HEK293 (cell line): Measurements from ENCODE around the gene LY6G6F.

Experiments used
- ZBTB1 ChIP-seq: fragments of 450-650 bp; formaldehyde crosslinking; IDR thresholded peaks from 2 replicates; pipeline ENCODE4 v1.5.1; 2016; ENCODE audit warnings: missing biosample characterization, missing genetic modification characterization
- ZFP3 ChIP-seq: fragments of 450-650 bp; formaldehyde crosslinking; IDR thresholded peaks from 2 replicates; pipeline ENCODE4 v1.5.1; 2016; ENCODE audit warnings: low read depth, missing biosample characterization, missing genetic modification characterization
- ZNF121 ChIP-seq: fragments of 450-650 bp; formaldehyde crosslinking; IDR thresholded peaks from 2 replicates; pipeline ENCODE4 v1.5.1; 2016; ENCODE audit warnings: missing biosample characterization, missing genetic modification characterization
- ZNF211 ChIP-seq: fragments of 450-650 bp; formaldehyde crosslinking; IDR thresholded peaks from 2 replicates; pipeline ENCODE4 v1.5.1; 2016; ENCODE audit warnings: low read depth, missing biosample characterization, missing genetic modification characterization
- ZNF274 ChIP-seq, 2 experiments: fragments of 200-500 bp in 1 of 2; fragments of 450-650 bp in 1 of 2; sonication (Bioruptor generic) in 1 of 2; formaldehyde crosslinking in 1 of 2; IDR thresholded peaks; 2 replicates each; pipeline versions ENCODE4 v1.5.1 to v1.6.1; 2014 to 2016; ENCODE audit warnings: borderline replicate concordance in 1 of 2, inconsistent platforms in 1 of 2, low read length in 1 of 2, missing biosample characterization in 1 of 2, missing genetic modification characterization in 1 of 2
- ZNF335 ChIP-seq: fragments of 450-650 bp; formaldehyde crosslinking; conservative IDR thresholded peaks from 2 replicates; pipeline ENCODE4 v1.5.1; 2016; ENCODE audit warnings: missing biosample characterization, missing genetic modification characterization
- ZNF510 ChIP-seq: fragments of 450-650 bp; formaldehyde crosslinking; IDR thresholded peaks from 2 replicates; pipeline ENCODE4 v1.5.1; 2018; ENCODE audit warnings: mild to moderate bottlenecking, missing genetic modification characterization, missing biosample characterization; ENCODE audit not compliant: insufficient replicate concordance
- ZNF785 ChIP-seq: fragments of 450-650 bp; formaldehyde crosslinking; IDR thresholded peaks from 2 replicates; pipeline ENCODE4 v1.5.1; 2016; ENCODE audit warnings: missing biosample characterization, missing genetic modification characterization
- TF ChIP-seq, protein P1 (sequence below): fragments of 450-650 bp; formaldehyde crosslinking; IDR thresholded peaks from 2 replicates; pipeline ENCODE4 v1.5.1; 2016; ENCODE audit warnings: missing biosample characterization, missing genetic modification characterization
- TF ChIP-seq, protein P2 (sequence below): fragments of 450-650 bp; formaldehyde crosslinking; IDR thresholded peaks from 2 replicates; pipeline ENCODE4 v1.5.1; 2016; ENCODE audit warnings: missing biosample characterization, missing genetic modification characterization
- TF ChIP-seq, protein P3 (sequence below): fragments of 450-650 bp; formaldehyde crosslinking; IDR thresholded peaks from 2 replicates; pipeline ENCODE4 v1.5.1; 2017; ENCODE audit warnings: missing biosample characterization, missing genetic modification characterization
- TF ChIP-seq, protein P4 (sequence below): fragments of 450-650 bp; formaldehyde crosslinking; IDR thresholded peaks from 2 replicates; pipeline ENCODE4 v1.5.1; 2016; ENCODE audit warnings: missing biosample characterization, missing genetic modification characterization
- TF ChIP-seq, protein P5 (sequence below): fragments of 450-650 bp; formaldehyde crosslinking; IDR thresholded peaks from 2 replicates; pipeline ENCODE4 v1.5.1; 2016; ENCODE audit warnings: missing biosample characterization, missing genetic modification characterization, low read depth

DNA sequence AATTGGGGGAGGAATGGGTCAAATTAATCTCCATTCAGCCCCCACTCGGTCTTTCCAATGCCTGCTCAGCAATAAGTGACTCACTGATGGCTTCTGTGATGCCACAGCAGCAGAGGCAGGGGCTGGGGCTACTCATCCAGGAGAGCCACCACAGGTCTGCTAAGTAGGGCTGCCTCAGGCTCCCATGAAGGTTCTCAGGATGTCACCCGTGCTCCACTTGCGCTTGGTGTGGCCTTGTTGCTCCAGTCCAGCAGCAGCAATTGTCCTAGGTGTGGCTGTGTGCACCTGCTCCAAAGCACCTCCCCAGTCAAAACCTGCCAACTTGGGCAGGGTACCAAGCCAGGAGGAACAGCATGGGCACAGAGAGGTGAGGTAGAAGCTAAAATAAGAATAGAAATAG is 15.5 kb downstream of the LY6G6F start:
- TF ChIP-seq, protein P1, sequence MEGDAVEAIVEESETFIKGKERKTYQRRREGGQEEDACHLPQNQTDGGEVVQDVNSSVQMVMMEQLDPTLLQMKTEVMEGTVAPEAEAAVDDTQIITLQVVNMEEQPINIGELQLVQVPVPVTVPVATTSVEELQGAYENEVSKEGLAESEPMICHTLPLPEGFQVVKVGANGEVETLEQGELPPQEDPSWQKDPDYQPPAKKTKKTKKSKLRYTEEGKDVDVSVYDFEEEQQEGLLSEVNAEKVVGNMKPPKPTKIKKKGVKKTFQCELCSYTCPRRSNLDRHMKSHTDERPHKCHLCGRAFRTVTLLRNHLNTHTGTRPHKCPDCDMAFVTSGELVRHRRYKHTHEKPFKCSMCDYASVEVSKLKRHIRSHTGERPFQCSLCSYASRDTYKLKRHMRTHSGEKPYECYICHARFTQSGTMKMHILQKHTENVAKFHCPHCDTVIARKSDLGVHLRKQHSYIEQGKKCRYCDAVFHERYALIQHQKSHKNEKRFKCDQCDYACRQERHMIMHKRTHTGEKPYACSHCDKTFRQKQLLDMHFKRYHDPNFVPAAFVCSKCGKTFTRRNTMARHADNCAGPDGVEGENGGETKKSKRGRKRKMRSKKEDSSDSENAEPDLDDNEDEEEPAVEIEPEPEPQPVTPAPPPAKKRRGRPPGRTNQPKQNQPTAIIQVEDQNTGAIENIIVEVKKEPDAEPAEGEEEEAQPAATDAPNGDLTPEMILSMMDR (tag by site-specific recombination): no peak
- TF ChIP-seq ZNF121: no peak
- TF ChIP-seq ZBTB1 (tag by site-specific recombination): no peak
- TF ChIP-seq, protein P2, sequence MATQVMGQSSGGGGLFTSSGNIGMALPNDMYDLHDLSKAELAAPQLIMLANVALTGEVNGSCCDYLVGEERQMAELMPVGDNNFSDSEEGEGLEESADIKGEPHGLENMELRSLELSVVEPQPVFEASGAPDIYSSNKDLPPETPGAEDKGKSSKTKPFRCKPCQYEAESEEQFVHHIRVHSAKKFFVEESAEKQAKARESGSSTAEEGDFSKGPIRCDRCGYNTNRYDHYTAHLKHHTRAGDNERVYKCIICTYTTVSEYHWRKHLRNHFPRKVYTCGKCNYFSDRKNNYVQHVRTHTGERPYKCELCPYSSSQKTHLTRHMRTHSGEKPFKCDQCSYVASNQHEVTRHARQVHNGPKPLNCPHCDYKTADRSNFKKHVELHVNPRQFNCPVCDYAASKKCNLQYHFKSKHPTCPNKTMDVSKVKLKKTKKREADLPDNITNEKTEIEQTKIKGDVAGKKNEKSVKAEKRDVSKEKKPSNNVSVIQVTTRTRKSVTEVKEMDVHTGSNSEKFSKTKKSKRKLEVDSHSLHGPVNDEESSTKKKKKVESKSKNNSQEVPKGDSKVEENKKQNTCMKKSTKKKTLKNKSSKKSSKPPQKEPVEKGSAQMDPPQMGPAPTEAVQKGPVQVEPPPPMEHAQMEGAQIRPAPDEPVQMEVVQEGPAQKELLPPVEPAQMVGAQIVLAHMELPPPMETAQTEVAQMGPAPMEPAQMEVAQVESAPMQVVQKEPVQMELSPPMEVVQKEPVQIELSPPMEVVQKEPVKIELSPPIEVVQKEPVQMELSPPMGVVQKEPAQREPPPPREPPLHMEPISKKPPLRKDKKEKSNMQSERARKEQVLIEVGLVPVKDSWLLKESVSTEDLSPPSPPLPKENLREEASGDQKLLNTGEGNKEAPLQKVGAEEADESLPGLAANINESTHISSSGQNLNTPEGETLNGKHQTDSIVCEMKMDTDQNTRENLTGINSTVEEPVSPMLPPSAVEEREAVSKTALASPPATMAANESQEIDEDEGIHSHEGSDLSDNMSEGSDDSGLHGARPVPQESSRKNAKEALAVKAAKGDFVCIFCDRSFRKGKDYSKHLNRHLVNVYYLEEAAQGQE (tag by site-specific recombination): no peak
- TF ChIP-seq ZNF211 (tag by site-specific recombination): no peak
- TF ChIP-seq ZFP3 (tag by site-specific recombination): no peak
- TF ChIP-seq ZNF335 (tag by site-specific recombination): no peak
- TF ChIP-seq ZNF785 (tag by site-specific recombination): no peak
- TF ChIP-seq, protein P3, sequence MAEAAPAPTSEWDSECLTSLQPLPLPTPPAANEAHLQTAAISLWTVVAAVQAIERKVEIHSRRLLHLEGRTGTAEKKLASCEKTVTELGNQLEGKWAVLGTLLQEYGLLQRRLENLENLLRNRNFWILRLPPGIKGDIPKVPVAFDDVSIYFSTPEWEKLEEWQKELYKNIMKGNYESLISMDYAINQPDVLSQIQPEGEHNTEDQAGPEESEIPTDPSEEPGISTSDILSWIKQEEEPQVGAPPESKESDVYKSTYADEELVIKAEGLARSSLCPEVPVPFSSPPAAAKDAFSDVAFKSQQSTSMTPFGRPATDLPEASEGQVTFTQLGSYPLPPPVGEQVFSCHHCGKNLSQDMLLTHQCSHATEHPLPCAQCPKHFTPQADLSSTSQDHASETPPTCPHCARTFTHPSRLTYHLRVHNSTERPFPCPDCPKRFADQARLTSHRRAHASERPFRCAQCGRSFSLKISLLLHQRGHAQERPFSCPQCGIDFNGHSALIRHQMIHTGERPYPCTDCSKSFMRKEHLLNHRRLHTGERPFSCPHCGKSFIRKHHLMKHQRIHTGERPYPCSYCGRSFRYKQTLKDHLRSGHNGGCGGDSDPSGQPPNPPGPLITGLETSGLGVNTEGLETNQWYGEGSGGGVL (tag by site-specific recombination): no peak
- no peak for TF ChIP-seq ZNF510 (tag by site-specific recombination)
- TF ChIP-seq, protein P4, sequence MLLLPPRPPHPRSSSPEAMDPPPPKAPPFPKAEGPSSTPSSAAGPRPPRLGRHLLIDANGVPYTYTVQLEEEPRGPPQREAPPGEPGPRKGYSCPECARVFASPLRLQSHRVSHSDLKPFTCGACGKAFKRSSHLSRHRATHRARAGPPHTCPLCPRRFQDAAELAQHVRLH (tag by site-specific recombination): no peak
- TF ChIP-seq, protein P5, sequence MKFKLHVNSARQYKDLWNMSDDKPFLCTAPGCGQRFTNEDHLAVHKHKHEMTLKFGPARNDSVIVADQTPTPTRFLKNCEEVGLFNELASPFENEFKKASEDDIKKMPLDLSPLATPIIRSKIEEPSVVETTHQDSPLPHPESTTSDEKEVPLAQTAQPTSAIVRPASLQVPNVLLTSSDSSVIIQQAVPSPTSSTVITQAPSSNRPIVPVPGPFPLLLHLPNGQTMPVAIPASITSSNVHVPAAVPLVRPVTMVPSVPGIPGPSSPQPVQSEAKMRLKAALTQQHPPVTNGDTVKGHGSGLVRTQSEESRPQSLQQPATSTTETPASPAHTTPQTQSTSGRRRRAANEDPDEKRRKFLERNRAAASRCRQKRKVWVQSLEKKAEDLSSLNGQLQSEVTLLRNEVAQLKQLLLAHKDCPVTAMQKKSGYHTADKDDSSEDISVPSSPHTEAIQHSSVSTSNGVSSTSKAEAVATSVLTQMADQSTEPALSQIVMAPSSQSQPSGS: no peak
- TF ChIP-seq ZNF274 (IDR thresholded peaks at IDR 0.05; ENCODE audit: low read length): no peak
- no peak for TF ChIP-seq ZNF274 (tag by site-specific recombination; IDR thresholded peaks at IDR 0.05; ENCODE audit: borderline replicate concordance)
